ENCODE data around the gene NPL.

Gene NPL

GRCh38 chr1:182875889-182876288 is 86.3 kb downstream of the NPL start:
- DNase-seq = no peak

GRCh38 chr1:182877331-182877730 is 87.8 kb downstream of the NPL start:
- DNase-seq = no peak

- no peak for DNase-seq
Observed at GRCh38 chr1:182877842-182878241, 88.3 kb downstream of the NPL start.
